ENCODE results near the gene UBA1. TPM values are rescaled to one million over a fixed set of nuclear protein-coding genes. Genes with fewer than 3 reads are reported as not detected.

Gene UBA1
- total and polyA plus RNA-seq, 2 of the 8 experiments (the other 6 are each of a cell fraction or from before 2014, with no cell fraction given), result 313 to 458 TPM

DNA sequence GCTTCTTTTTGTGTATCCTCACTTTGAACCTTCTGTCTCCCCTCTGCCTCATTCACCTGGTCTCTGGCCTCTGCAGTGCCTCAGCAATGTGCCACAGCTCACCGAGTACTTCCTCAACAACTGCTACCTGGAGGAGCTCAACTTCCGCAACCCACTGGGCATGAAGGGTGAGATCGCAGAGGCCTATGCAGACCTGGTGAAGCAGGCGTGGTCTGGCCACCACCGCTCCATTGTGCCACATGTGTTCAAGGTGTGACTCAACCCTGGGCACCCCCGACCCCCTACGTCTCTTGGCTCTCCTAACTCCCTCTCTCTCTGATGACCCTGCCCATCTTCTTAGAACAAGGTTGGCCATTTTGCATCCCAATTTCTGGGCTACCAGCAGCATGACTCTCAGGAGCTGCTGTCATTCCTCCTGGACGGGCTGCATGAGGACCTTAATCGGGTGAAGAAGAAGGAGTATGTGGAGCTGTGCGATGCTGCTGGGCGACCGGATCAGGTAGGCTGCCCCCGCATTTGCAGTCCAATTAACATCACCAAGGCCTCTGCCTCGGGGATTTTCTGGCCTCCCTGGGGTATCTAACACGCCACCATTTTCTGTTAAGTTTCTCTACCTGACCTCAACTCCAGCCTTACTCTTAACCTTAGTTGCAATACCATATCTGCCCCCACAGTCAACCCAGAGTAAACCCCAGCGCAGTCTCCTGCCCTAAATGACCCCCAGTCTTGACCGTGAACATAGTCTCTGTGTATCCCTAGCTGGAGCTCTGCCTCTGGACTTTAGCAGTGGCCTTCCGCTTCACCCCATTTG lies 47.8 kb downstream of the UBA1 start:
- no peak overlapping the region for H3K27ac ChIP-seq (ENCODE audit: low read depth, low read length)
- H2BK20ac ChIP-seq (ENCODE audit: low read length), result no peak overlapping the region
- no peak overlapping the region for H4K91ac ChIP-seq (replicated peaks; ENCODE audit: insufficient read length, low read length)
- H3K9ac ChIP-seq (replicated peaks in 1 of 4; ENCODE audit: extremely low read depth in 1 of 4, low read depth in 3 of 4, low read length in 3 of 4), result no peak overlapping the region
- H2AK5ac ChIP-seq (ENCODE audit: low read depth, low read length), result no peak overlapping the region
- peaks cover 6 to 55% (median 35%) of the 10 kb centered on the region in 4 experiments; a peak in 6 of 8 replicates for H3K36me3 ChIP-seq (ENCODE audit: control insufficient read depth in 2 of 4, insufficient read depth in 4 of 4, low read length in 3 of 4)
- no peaks in the 10 kb centered on the region for H3K79me1 ChIP-seq (ENCODE audit: low read depth, low read length)
- H3K56ac ChIP-seq (replicated peaks; ENCODE audit: insufficient read length, low read depth, low read length), result no peak overlapping the region
- no peak overlapping the region for H2BK15ac ChIP-seq (ENCODE audit: low read length)
- POLR2A ChIA-PET (ENCODE audit: partially characterized antibody), result interaction anchor here (1.5 kb wide), 1 partner anchor 9 kb away, joined by 4 read pairs; the partner anchor contains the start of gene USP11
- no peak overlapping the region for H3K4ac ChIP-seq (replicated peaks; ENCODE audit: insufficient read length, low read depth, low read length)
- no peak overlapping the region for H3K23ac ChIP-seq (ENCODE audit: insufficient read length)
- H2BK120ac ChIP-seq (replicated peaks; ENCODE audit: low read depth, low read length), result no peak overlapping the region
- CTCF ChIA-PET (ENCODE audit: partially characterized antibody), result interaction anchor here (0.6 to 0.7 kb wide), 2 partner anchors 71 to 282 kb away, joined by 3 to 4 read pairs; no protein-coding TSS in a partner anchor
- peaks cover 0 to 3% of the 10 kb centered on the region in 2 experiments for H4K20me1 ChIP-seq (replicated peaks in 1 of 2; ENCODE audit: control insufficient read depth in 1 of 2, insufficient read depth in 2 of 2, low read length in 2 of 2)
- no peak for DNase-seq (ENCODE audit: low read depth in 1 of 2, low spot score in 2 of 2)
- no peak overlapping the region for H3K18ac ChIP-seq (ENCODE audit: extremely low read depth, low read length)
- no peak overlapping the region for H3K14ac ChIP-seq (ENCODE audit: insufficient read length)
- no peaks in the 10 kb centered on the region for H3K4me1 ChIP-seq (replicated peaks in 1 of 4; ENCODE audit: control insufficient read depth in 3 of 4, insufficient read depth in 4 of 4, low read length in 3 of 4)
- no peak overlapping the region for H4K5ac ChIP-seq (ENCODE audit: insufficient read length, low read depth, low read length)
- H2BK12ac ChIP-seq (ENCODE audit: low read depth, low read length), result no peak overlapping the region
- no peak overlapping the region for H2AFZ ChIP-seq (ENCODE audit: low read length)
- WGBS, 2 experiments (ENCODE audit: extremely low coverage in 1 of 2, insufficient coverage in 1 of 2, insufficient read length in 1 of 2, insufficient replicate concordance in 2 of 2, low coverage in 1 of 2, low lambda C conversion rate in 2 of 2, missing lambda C conversion rate in 1 of 2), result 91% methylated on average over 15 of the region's 18 CpGs; no CpG with 5 or more reads in 1 of the 2 experiments
- no peaks in the 10 kb centered on the region for H3K23me2 ChIP-seq (ENCODE audit: low read depth, low read length)
- H4K8ac ChIP-seq (ENCODE audit: extremely low read depth, insufficient read depth, low read length), result no peak overlapping the region
- H3K9me3 ChIP-seq (ENCODE audit: insufficient read depth in 2 of 2, low read depth in 1 of 2, low read length in 1 of 2), result no peaks in the 10 kb centered on the region
- H2BK5ac ChIP-seq (ENCODE audit: low read depth, low read length), result no peak overlapping the region
- FAIRE-seq, result no peak
- H3K4me2 ChIP-seq (ENCODE audit: insufficient read depth in 1 of 2, low read depth in 2 of 2, low read length in 2 of 2), result no peak overlapping the region
- H3K27me3 ChIP-seq (replicated peaks in 1 of 4; ENCODE audit: control insufficient read depth in 3 of 4, extremely low read depth in 1 of 4, insufficient read depth in 3 of 4, low read length in 3 of 4), result no peaks in the 10 kb centered on the region
- no peak overlapping the region for H3K4me3 ChIP-seq (ENCODE audit: extremely low read depth in 1 of 4, insufficient read depth in 2 of 4, low read depth in 3 of 4, low read length in 4 of 4)
- H3K79me2 ChIP-seq (ENCODE audit: control insufficient read depth in 1 of 2, insufficient read depth in 2 of 2, low read length in 2 of 2), result peaks cover 0 to 16% of the 10 kb centered on the region in 2 experiments; a peak in 2 of 4 replicates
- TF ChIP-seq SAP30 (IDR thresholded peaks at IDR 0.05; ENCODE audit: insufficient read depth, insufficient replicate concordance, low read length) (no peak), SIX5 (IDR thresholded peaks at IDR 0.05; ENCODE audit: low read depth, low read length) (no peak), CEBPB (IDR thresholded peaks at IDR 0.05; ENCODE audit: low read depth, low read length) (no peak), ASH2L (IDR thresholded peaks at IDR 0.05; ENCODE audit: low read length) (no peak), RFX5 (IDR thresholded peaks at IDR 0.05; ENCODE audit: borderline replicate concordance, low read depth, low read length) (no peak), RAD21 (IDR thresholded peaks at IDR 0.05 in 1 of 2, conservative IDR thresholded peaks at IDR 0.05 in 1 of 2; ENCODE audit: low read depth in 2 of 2, low read length in 2 of 2) (no peak), TEAD4 (IDR thresholded peaks at IDR 0.05; ENCODE audit: low read depth, low read length) (no peak), POLR2AphosphoS5 (IDR thresholded peaks at IDR 0.05; ENCODE audit: low read depth, low read length) (no peak)
- TF ChIP-seq, protein P1, sequence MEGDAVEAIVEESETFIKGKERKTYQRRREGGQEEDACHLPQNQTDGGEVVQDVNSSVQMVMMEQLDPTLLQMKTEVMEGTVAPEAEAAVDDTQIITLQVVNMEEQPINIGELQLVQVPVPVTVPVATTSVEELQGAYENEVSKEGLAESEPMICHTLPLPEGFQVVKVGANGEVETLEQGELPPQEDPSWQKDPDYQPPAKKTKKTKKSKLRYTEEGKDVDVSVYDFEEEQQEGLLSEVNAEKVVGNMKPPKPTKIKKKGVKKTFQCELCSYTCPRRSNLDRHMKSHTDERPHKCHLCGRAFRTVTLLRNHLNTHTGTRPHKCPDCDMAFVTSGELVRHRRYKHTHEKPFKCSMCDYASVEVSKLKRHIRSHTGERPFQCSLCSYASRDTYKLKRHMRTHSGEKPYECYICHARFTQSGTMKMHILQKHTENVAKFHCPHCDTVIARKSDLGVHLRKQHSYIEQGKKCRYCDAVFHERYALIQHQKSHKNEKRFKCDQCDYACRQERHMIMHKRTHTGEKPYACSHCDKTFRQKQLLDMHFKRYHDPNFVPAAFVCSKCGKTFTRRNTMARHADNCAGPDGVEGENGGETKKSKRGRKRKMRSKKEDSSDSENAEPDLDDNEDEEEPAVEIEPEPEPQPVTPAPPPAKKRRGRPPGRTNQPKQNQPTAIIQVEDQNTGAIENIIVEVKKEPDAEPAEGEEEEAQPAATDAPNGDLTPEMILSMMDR (IDR thresholded peaks at IDR 0.05; ENCODE audit: control extremely low read depth in 1 of 3, insufficient read depth in 1 of 3, low read depth in 1 of 3, low read length in 3 of 3), result no peak

Data from H1 (cell line).